ENCODE measurements around the gene XPO6. TPM values are rescaled to one million over a fixed set of nuclear protein-coding genes. Genes with fewer than 3 reads are reported as not detected.

Gene XPO6
- total RNA-seq, 4 donors from 2014 or later = 69.0 to 90.8 (median 76.0) TPM

GRCh38 chr16:28131743-28132393 lies 79.9 kb downstream of the XPO6 start:
- H3K27ac ChIP-seq = peak overlapping the region in 2 of 4 donors; percentile 51 to 67
- H3K4me3 ChIP-seq = no peak overlapping the region
- H3K4me1 ChIP-seq = peaks cover 0 to 21% (median 6%) of the 10 kb centered on the region in 3 donors
- intact Hi-C loops (cut with DNase I) = no loop called here
- no peak for DNase-seq
- TF ChIP-seq, protein P1, sequence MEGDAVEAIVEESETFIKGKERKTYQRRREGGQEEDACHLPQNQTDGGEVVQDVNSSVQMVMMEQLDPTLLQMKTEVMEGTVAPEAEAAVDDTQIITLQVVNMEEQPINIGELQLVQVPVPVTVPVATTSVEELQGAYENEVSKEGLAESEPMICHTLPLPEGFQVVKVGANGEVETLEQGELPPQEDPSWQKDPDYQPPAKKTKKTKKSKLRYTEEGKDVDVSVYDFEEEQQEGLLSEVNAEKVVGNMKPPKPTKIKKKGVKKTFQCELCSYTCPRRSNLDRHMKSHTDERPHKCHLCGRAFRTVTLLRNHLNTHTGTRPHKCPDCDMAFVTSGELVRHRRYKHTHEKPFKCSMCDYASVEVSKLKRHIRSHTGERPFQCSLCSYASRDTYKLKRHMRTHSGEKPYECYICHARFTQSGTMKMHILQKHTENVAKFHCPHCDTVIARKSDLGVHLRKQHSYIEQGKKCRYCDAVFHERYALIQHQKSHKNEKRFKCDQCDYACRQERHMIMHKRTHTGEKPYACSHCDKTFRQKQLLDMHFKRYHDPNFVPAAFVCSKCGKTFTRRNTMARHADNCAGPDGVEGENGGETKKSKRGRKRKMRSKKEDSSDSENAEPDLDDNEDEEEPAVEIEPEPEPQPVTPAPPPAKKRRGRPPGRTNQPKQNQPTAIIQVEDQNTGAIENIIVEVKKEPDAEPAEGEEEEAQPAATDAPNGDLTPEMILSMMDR (IDR thresholded peaks at IDR 0.05) = no peak
- no peak for TF ChIP-seq POLR2A (IDR thresholded peaks at IDR 0.05)
- H3K9me3 ChIP-seq = no peaks in the 10 kb centered on the region
- WGBS, 2 donors = 69 to 81% methylated on average over 5 of the region's 5 CpGs
- peaks cover 0 to 97% (median 12%) of the 10 kb centered on the region in 3 donors for H3K36me3 ChIP-seq
- no peaks in the 10 kb centered on the region for H3K27me3 ChIP-seq

DNA sequence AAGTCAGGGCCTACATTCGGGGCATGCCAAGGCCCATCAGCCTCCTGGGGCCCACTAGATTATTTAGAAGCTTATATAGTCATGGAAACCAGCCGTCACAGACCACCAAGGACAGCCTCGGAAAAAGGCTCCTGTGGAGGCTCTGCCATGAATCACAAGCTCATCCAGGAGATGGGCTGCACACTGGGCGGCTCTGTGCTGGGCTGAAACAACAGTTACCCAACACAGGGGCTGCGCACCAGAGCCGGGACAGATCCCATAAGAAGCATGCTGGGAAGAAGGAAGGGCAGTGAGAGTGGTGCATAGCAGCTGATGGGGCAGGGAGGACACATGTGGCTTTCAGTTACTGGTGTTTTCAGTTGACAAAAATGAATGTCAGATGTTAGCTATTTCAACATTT lies 80.6 kb downstream of the XPO6 start:
- DNase-seq = no peak
- peaks cover 0 to 18% (median 6%) of the 10 kb centered on the region in 3 donors for H3K4me1 ChIP-seq
- peak overlapping the region; percentile 16 to 78 (median 59) for H3K27ac ChIP-seq
- H3K4me3 ChIP-seq = no peak overlapping the region
- WGBS, 2 donors = 67 to 71% methylated on average over 2 to 6 of the region's 6 CpGs
- no peaks in the 10 kb centered on the region for H3K9me3 ChIP-seq
- no peaks in the 10 kb centered on the region for H3K27me3 ChIP-seq
- intact Hi-C loops (cut with DNase I) = no loop called here
- TF ChIP-seq POLR2A (IDR thresholded peaks at IDR 0.05) = no peak
- TF ChIP-seq, protein P1 (IDR thresholded peaks at IDR 0.05) = no peak
- H3K36me3 ChIP-seq = peaks cover 0 to 99% (median 12%) of the 10 kb centered on the region in 3 donors

GRCh38 chr16:28130099-28131088 lies 81.4 kb downstream of the XPO6 start:
- DNase-seq = no peak
- H3K36me3 ChIP-seq = peaks cover 0 to 100% (median 17%) of the 10 kb centered on the region in 3 donors
- intact Hi-C loops (cut with DNase I) = no loop called here
- peak overlapping the region; percentile 16 to 78 (median 59) for H3K27ac ChIP-seq
- no peaks in the 10 kb centered on the region for H3K27me3 ChIP-seq
- H3K4me3 ChIP-seq = no peak overlapping the region
- peaks cover 0 to 18% (median 6%) of the 10 kb centered on the region in 3 donors for H3K4me1 ChIP-seq
- 68 to 74% methylated on average over 9 to 11 of the region's 11 CpGs for WGBS, 2 donors
- H3K9me3 ChIP-seq = no peaks in the 10 kb centered on the region
- TF ChIP-seq, protein P1 (IDR thresholded peaks at IDR 0.05) = no peak
- TF ChIP-seq POLR2A (IDR thresholded peaks at IDR 0.05) = no peak

GRCh38 chr16:28126684-28127620 lies 84.8 kb downstream of the XPO6 start:
- Histone ChIP-seq H3K4me3 (no peak overlapping the region), H3K4me1 (peaks cover 0 to 18% (median 6%) of the 10 kb centered on the region in 3 donors), H3K27ac (no peak overlapping the region), H3K9me3 (no peaks in the 10 kb centered on the region), H3K36me3 (peaks cover 0 to 100% (median 28%) of the 10 kb centered on the region in 3 donors), H3K27me3 (no peaks in the 10 kb centered on the region)
- no peak for TF ChIP-seq POLR2A (IDR thresholded peaks at IDR 0.05)
- TF ChIP-seq, protein P1 (IDR thresholded peaks at IDR 0.05) = no peak
- 86 to 91% methylated on average over 14 of the region's 14 CpGs for WGBS, 2 donors
- intact Hi-C loops (cut with DNase I) = no loop called here
- no peak for DNase-seq
